GM19395 (cell line): ENCODE measurements around the gene TMEM89.
A peak's percentile ranks its signal among the peaks of the same experiment; 100 is the strongest.

Experiments used
- ATAC-seq: cut with Tn5 transposase; IDR thresholded peaks from one replicate; pipeline ENCODE4 v1.9.1; 2021; ENCODE audit warnings: mild to moderate bottlenecking, moderate library complexity; ENCODE audit not compliant: unreplicated experiment

The TMEM89 gene

GRCh38 chr3:48642605-48643004 is 21.0 kb upstream of the TMEM89 start:
- no peak for ATAC-seq

- ATAC-seq, result no peak
Observed at GRCh38 chr3:48641396-48641795, 19.8 kb upstream of the TMEM89 start.

- ATAC-seq, result no peak
Observed at GRCh38 chr3:48639944-48640606, 18.5 kb upstream of the TMEM89 start.

GRCh38 chr3:48637305-48637704 is 15.7 kb upstream of the TMEM89 start:
- no peak for ATAC-seq

- ATAC-seq, result no peak
Observed at GRCh38 chr3:48636149-48636655, 14.6 kb upstream of the TMEM89 start.

- peak; percentile 92 for ATAC-seq
Observed at GRCh38 chr3:48635222-48636021, 13.9 kb upstream of the TMEM89 start, which contains the start of gene SLC26A6. TSS of gene SLC26A6 (minus strand) at chr3:48635461. CDS start at chr3:48635393, 68 bp downstream.

GRCh38 chr3:48634661-48635221 is 13.2 kb upstream of the TMEM89 start:
- ATAC-seq, result peak; percentile 29

GRCh38 chr3:48633743-48634142 is 12.2 kb upstream of the TMEM89 start:
- ATAC-seq, result no peak

GRCh38 chr3:48633256-48633655 is 11.7 kb upstream of the TMEM89 start:
- no peak for ATAC-seq

- no peak for ATAC-seq
Observed at GRCh38 chr3:48631516-48632448, 10.2 kb upstream of the TMEM89 start.

- no peak for ATAC-seq
Observed at GRCh38 chr3:48630833-48631232, 9.3 kb upstream of the TMEM89 start.

- no peak for ATAC-seq
Observed at GRCh38 chr3:48630407-48630806, 8.8 kb upstream of the TMEM89 start.

GRCh38 chr3:48629894-48630293 is 8.3 kb upstream of the TMEM89 start:
- no peak for ATAC-seq

- no peak for ATAC-seq
Observed at GRCh38 chr3:48628277-48629017, 6.9 kb upstream of the TMEM89 start.

- no peak for ATAC-seq
Observed at GRCh38 chr3:48625600-48625999, 4.0 kb upstream of the TMEM89 start.

- ATAC-seq, result no peak
Observed at GRCh38 chr3:48624767-48625166, 3.2 kb upstream of the TMEM89 start.

- ATAC-seq, result no peak
Observed at GRCh38 chr3:48623851-48624547, 2.4 kb upstream of the TMEM89 start.

GRCh38 chr3:48619541-48620524 is 1.7 kb downstream of the TMEM89 start:
- ATAC-seq, result no peak
